Measurements from ENCODE around the gene PHF14. TPM values are rescaled to one million over a fixed set of nuclear protein-coding genes. Genes with fewer than 3 reads are reported as not detected.
A peak's percentile ranks its signal among the peaks of the same experiment; 100 is the strongest.

PHF14 gene
- total RNA-seq, 1 experiment from 2014 or later, result 35.4 TPM

GRCh38 chr7:10939237-10939910, 34.3 kb upstream of the PHF14 start:
- POLR2A ChIA-PET (ENCODE audit: unreplicated experiment), result interaction anchor here (1.1 kb wide), 1 partner anchor 406 kb away, joined by 6 read pairs; no protein-coding TSS in a partner anchor
- Histone ChIP-seq H3K4me2 (ENCODE audit: low read length) (peak overlapping the region; percentile 83), H3K79me2 (ENCODE audit: low read length) (peaks cover 49% of the 10 kb centered on the region), H3F3A (ENCODE audit: low read length, unreplicated experiment) (no peaks in the 10 kb centered on the region), H3K9me3 (ENCODE audit: low read length) (no peaks in the 10 kb centered on the region), H3K36me3 (ENCODE audit: low read depth, low read length) (peaks cover 31% of the 10 kb centered on the region), H3K27ac (ENCODE audit: low read length) (peak overlapping the region; percentile 90), H3K27me3 (ENCODE audit: low read length) (no peaks in the 10 kb centered on the region), H3K9ac (ENCODE audit: low read length) (peak overlapping the region; percentile 95), H2AFZ (ENCODE audit: low read length) (peak overlapping the region; percentile 99), H3K4me3 (ENCODE audit: low read length) (peak overlapping the region; percentile 96), H3K4me1 (ENCODE audit: insufficient read depth, low read length) (peaks cover 8% of the 10 kb centered on the region), H3K9me2 (replicated peaks; ENCODE audit: low read length) (no peaks in the 10 kb centered on the region), H4K20me1 (ENCODE audit: low read length) (0 out of 2 replicates have a peak, but pooled peaks cover 13% of the 10 kb centered on the region)
- intact Hi-C loops (cut with micrococcal nuclease), result no loop called here
- TSS peak; percentile 59 for BruUV-seq (replicated peaks)
- ATAC-seq (peak; percentile 56), DNase-seq (no peak)
- TF ChIP-seq EZH2 (IDR thresholded peaks at IDR 0.05; ENCODE audit: low read length, unreplicated experiment) (no peak), CTCF (conservative IDR thresholded peaks at IDR 0.05; ENCODE audit: low read depth, low read length) (no peak), EZH2phosphoT487 (IDR thresholded peaks at IDR 0.05; ENCODE audit: borderline replicate concordance, low read length) (no peak)
- CTCF ChIA-PET, result no interaction called here

DNA sequence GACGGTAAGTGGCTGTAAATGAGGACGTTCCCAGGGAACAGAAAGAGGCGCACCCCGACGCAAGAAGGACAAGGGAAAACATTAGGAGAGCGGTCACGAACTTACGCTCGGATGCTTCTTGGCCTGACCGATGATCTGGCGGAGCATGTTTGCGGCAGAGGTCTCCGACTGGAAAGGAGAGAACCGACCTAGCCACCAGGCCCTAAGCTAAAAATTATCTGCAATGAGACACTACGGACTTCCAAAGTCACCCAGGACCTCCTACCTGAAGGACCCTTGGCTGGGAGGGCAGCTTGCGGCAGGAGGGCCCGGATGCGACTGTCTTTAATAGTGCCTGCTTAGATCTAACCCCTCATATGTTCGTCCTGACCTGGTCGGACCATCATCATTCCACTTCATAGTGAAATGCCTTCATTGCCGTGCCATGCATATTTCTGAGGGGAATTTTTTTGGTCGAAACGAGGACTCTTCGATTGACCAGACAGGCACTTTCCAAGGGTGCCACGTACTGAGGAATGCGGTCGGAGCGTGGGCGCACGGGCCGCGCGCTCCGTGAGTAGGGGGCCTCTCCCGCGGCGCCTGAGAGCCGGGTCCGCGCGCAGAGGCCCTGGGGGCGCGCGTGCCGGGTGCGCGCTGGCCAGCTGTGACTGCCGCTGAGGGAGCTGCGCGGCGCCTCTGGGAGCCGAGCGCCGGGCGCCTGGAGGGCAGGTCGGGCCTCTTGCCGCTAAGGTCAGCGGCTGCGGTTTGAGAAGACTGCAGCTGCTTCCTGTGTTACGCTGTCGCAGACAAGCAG, 33.6 kb upstream of the PHF14 start:
- CTCF ChIA-PET, result interaction anchor here (0.6 kb wide), 1 partner anchor 391 kb away, joined by 9 read pairs; no protein-coding TSS in a partner anchor
- POLR2A ChIA-PET (ENCODE audit: unreplicated experiment), result interaction anchor here (0.6 to 1.1 kb wide), 2 partner anchors 406 to 936 kb away, joined by 6 to 9 read pairs; no protein-coding TSS in a partner anchor
- Histone ChIP-seq H3K36me3 (ENCODE audit: low read depth, low read length) (peaks cover 25% of the 10 kb centered on the region), H3K9me2 (replicated peaks; ENCODE audit: low read length) (no peaks in the 10 kb centered on the region), H3K4me3 (ENCODE audit: low read length) (peak overlapping the region; percentile 96), H3K27ac (ENCODE audit: low read length) (peak overlapping the region; percentile 90), H4K20me1 (ENCODE audit: low read length) (0 out of 2 replicates have a peak, but pooled peaks cover 13% of the 10 kb centered on the region), H3K27me3 (ENCODE audit: low read length) (no peaks in the 10 kb centered on the region), H3K79me2 (ENCODE audit: low read length) (peaks cover 48% of the 10 kb centered on the region), H3K4me2 (ENCODE audit: low read length) (peak overlapping the region; percentile 83), H3K4me1 (ENCODE audit: insufficient read depth, low read length) (peaks cover 8% of the 10 kb centered on the region), H3K9ac (ENCODE audit: low read length) (peak overlapping the region; percentile 95), H2AFZ (ENCODE audit: low read length) (peak overlapping the region; percentile 99), H3K9me3 (ENCODE audit: low read length) (no peaks in the 10 kb centered on the region), H3F3A (ENCODE audit: low read length, unreplicated experiment) (no peaks in the 10 kb centered on the region)
- DNase-seq, result peak; percentile 90
- no TSS peak for BruUV-seq (replicated peaks)
- intact Hi-C loops (cut with micrococcal nuclease), result loop anchor here (1.0 kb wide), 2 partner anchors 33 to 404 kb away; partner anchors contain the start of gene PHF14
- TF ChIP-seq EZH2phosphoT487 (IDR thresholded peaks at IDR 0.05; ENCODE audit: borderline replicate concordance, low read length), result peak; percentile 95
- TF ChIP-seq EZH2 (IDR thresholded peaks at IDR 0.05; ENCODE audit: low read length, unreplicated experiment), result no peak
- no peak for TF ChIP-seq CTCF (conservative IDR thresholded peaks at IDR 0.05; ENCODE audit: low read depth, low read length)
- ATAC-seq, result peak; percentile 89

Data from PC-3 (cell line).